ENCODE results near the gene TSC22D4.

TSC22D4 gene

DNA sequence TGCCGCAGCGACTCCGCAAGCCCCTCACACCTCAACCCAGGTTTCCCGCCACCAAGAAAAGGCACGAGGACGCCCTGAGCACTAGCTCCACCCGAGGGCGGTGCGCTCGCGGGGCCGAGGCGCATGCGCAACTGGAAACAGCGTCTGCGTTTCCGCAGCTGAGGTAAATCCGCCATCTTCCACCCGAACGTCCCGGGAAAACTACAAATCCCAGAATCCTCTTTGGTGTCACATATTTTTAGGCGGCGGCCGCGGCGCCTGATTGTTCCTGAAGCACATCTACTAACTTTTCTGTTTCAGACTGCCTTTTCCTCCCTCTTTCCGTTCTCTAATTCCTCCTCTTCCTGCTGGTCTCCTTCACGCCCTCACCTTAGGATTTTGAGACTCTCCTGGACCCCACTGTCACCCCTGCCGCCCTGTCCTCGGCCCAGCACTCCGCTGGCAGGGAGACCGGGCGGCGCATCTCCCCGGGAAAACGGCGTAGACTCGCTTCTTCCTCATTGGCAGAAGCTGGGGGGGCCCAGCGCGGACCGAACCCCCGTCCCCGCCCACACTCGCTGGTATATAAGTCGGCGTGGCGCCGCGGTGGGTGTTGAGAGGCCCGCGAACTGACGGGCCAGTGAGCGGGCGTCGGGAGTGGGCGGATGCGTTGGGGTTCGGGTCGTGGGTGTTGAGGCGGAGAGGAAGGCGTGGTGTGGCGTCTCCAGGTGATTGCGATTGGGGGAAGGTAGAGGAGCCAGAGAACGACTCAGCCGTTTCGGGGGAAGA lies 50.6 kb downstream of the TSC22D4 start, which contains the start of gene ZCWPW1:
TSS of gene ZCWPW1 (minus strand) at position 505 of the 768 bp plus-strand sequence. CDS start 8,054 bp downstream, outside the sequence.
- DNase-seq (ENCODE audit: low spot score), result peak; percentile 99

DNA sequence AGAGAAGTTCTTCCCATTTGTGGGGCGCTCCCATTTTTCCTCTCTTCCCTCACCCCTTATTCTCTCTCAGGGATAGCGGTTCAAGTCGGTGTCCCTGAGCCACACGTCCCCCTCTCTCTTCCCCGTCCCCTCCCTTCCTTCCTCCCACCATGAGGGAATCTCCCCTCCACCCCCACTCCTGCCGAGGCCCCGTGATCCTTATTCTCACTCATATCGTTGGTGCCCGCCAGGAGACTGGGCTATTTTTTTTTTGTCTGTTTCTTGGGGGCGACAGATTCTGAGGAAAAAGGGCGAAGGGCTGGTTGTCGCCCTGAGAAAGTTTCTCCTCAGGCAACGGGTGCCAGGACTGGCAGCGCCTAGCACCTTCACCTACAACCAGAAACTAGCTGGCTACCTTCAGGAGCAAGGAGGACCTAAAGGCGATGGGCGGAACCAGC lies 51.2 kb downstream of the TSC22D4 start:
- DNase-seq (ENCODE audit: low spot score), result no peak

GRCh38 chr7:100426516-100426915 lies 52.5 kb downstream of the TSC22D4 start:
- DNase-seq (ENCODE audit: low spot score), result no peak

DNA sequence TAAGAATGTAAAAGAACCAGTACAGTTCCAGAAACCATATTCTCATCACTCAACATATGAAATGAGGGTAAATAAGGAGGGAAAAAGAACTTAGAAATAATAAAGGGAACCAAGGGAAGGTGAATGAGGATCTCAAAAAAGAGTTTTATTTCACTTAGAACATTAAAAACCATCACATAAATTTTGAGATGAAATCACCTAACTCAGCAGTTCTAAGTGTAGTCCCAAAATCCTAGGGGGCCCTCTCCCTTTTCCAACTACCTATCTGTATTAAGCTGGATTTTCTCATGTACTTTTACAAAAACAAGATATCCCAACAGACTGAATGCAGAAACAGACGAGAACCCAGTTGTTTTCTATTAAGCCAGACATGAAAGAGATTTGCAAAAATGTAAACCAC lies 53.7 kb downstream of the TSC22D4 start:
- no peak for DNase-seq (ENCODE audit: low spot score)

- DNase-seq (ENCODE audit: low spot score), result no peak
Measured at GRCh38 chr7:100423315-100423714, 55.7 kb downstream of the TSC22D4 start.

GRCh38 chr7:100419660-100420226 lies 59.3 kb downstream of the TSC22D4 start:
- DNase-seq (ENCODE audit: low spot score), result no peak

DNA sequence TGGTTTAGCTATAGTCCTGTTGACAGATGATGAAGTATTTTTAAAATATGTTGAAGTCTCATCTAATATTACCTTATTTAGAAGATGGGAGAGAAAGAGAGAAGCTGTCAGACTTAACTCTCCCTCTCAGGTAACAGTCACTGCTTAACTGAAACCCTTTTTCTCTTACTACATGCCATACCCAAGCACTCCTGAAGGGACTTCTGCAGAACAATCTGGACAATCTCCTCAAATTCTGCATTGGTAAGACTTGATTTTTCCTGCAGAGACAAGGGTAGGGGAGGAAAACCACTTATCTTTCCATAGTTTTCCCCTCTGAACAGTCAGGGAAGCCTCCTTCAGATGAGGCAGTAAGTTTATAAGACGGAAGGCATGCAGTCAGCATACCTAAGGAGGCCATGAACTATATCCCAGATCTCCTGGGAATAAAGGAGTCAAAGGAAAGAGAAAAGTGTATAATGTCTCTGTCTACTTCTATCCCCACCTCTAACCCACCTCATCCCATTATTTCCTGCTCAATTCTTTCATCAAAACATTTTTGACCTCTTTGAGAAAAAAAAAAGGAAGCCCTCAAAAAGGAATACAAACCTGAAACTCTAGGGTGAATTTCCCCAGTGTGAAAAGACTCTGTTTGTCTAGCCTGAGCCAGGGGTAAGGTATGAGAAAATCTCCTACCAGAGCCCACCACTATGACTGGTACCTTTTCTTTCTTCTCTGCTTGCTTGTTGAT lies 59.9 kb downstream of the TSC22D4 start:
- no peak for DNase-seq (ENCODE audit: low spot score)
